HepG2 (cell line): ENCODE results near the gene TNKS1BP1. TPM values are rescaled to one million over a fixed set of nuclear protein-coding genes. Genes with fewer than 3 reads are reported as not detected.
A peak's percentile ranks its signal among the peaks of the same experiment; 100 is the strongest.

Experiments
- ASH2L ChIP-seq: fragments of 300-600, 200-600 bp; sonication (generic); IDR thresholded peaks from 2 replicates; pipeline ENCODE4 v1.7.0; 2017; ENCODE audit warnings: low read depth, mild to moderate bottlenecking, moderate library complexity, mixed read lengths, low read length; ENCODE audit not compliant: insufficient read length
- EED ChIP-seq: sonication (generic); formaldehyde crosslinking; IDR thresholded peaks from 2 replicates; pipeline ENCODE4 v1.5.0; 2020; ENCODE audit warnings: mild to moderate bottlenecking, missing genetic modification reagents
- FOSL2 ChIP-seq: sonication (generic); formaldehyde crosslinking; IDR thresholded peaks from 2 replicates; pipeline ENCODE4 v1.4.0; 2020; ENCODE audit warnings: missing genetic modification reagents
- RAD51 ChIP-seq: fragments of 450-650 bp; IDR thresholded peaks from 2 replicates; pipeline ENCODE4 v1.6.1; 2016; ENCODE audit warnings: borderline replicate concordance
- RARA ChIP-seq: IDR thresholded peaks from 2 replicates; pipeline ENCODE4 v1.6.1; 2016; ENCODE audit warnings: missing genetic modification reagents, missing compliant biosample characterization
- RBFOX2 ChIP-seq: fragments of 200-400 bp; formaldehyde crosslinking; IDR thresholded peaks from 2 replicates; pipeline ENCODE4 v1.6.1; 2017; ENCODE audit warnings: low read depth, mild to moderate bottlenecking, low read length
- TAF1 ChIP-seq: sonication (generic); formaldehyde crosslinking; IDR thresholded peaks from 2 replicates; pipeline ENCODE4 v1.4.0; 2020; ENCODE audit warnings: missing genetic modification reagents
- TEAD3 ChIP-seq: optimal IDR thresholded peaks from 2 replicates; pipeline ENCODE3; 2016; ENCODE audit warnings: borderline replicate concordance
- ZFAT ChIP-seq: sonication (generic); formaldehyde crosslinking; conservative IDR thresholded peaks from 2 replicates; pipeline ENCODE4 v1.8.1; 2023; ENCODE audit warnings: missing genetic modification reagents, inconsistent platforms
- ZFP36L2 ChIP-seq: sonication (generic); formaldehyde crosslinking; IDR thresholded peaks from 2 replicates; pipeline ENCODE4 v1.4.0; 2020; ENCODE audit warnings: missing genetic modification reagents
- ZNF124 ChIP-seq: sonication (generic); formaldehyde crosslinking; IDR thresholded peaks from 2 replicates; pipeline ENCODE4 v1.4.0; 2020; ENCODE audit warnings: missing genetic modification reagents
- ZNF143 ChIP-seq: sonication (generic); formaldehyde crosslinking; IDR thresholded peaks from 2 replicates; pipeline ENCODE4 v1.4.0; 2020; ENCODE audit warnings: missing genetic modification reagents
- ZNF343 ChIP-seq: sonication (generic); formaldehyde crosslinking; IDR thresholded peaks from 2 replicates; pipeline ENCODE4 v1.4.0; 2020; ENCODE audit warnings: mild to moderate bottlenecking, missing genetic modification reagents
- ZNF570 ChIP-seq: sonication (generic); formaldehyde crosslinking; IDR thresholded peaks from 2 replicates; pipeline ENCODE4 v1.4.0; 2020; ENCODE audit warnings: mild to moderate bottlenecking, missing genetic modification reagents, borderline replicate concordance
- polyA plus RNA-seq, 8 experiments: library from polyadenylated mRNA; depleted of rRNA in 3 of 8; stranded (reverse) in 7 of 8; unstranded in 1 of 8; fragments of >200 nt; fragmentation: Illumina TruSeq in 4 of 8; extraction: Trizol in 4 of 8; gene quantifications; 2 replicates each; pipeline versions ENCODE4 v1.2.1 to v1.2.3, GENCODE V29; 2011 to 2016; ENCODE audit warnings: low read depth in 4 of 8, missing spikeins in 1 of 8, mixed read lengths in 1 of 8; ENCODE audit not compliant: insufficient read depth in 1 of 8
- total RNA-seq, 5 experiments: library from RNA; depleted of rRNA; stranded (reverse); fragments of >200 nt; fragmentation: Illumina TruSeq; extraction: Trizol; gene quantifications; 2 replicates each; pipeline ENCODE4 v1.2.3, GENCODE V29; 2016; ENCODE audit warnings: low read depth in 1 of 5
- TF ChIP-seq, protein P1 (sequence below), 2 experiments: sonication (generic) in 1 of 2; formaldehyde crosslinking in 1 of 2; IDR thresholded peaks; 2 replicates each; pipeline versions ENCODE4 v1.6.1 to v1.9.0; 2014 to 2022; ENCODE audit warnings: antibody characterized with exemption in 1 of 2, borderline replicate concordance in 1 of 2, inconsistent platforms in 1 of 2, low read depth in 1 of 2, missing genetic modification reagents in 1 of 2
- TF ChIP-seq, protein P2 (sequence below): sonication (generic); formaldehyde crosslinking; IDR thresholded peaks from 2 replicates; pipeline ENCODE4 v1.5.1; 2020; ENCODE audit warnings: missing genetic modification reagents, mild to moderate bottlenecking, borderline replicate concordance
- TF ChIP-seq, protein P3 (sequence below): sonication (generic); formaldehyde crosslinking; IDR thresholded peaks from 2 replicates; pipeline ENCODE4 v1.4.0; 2020; ENCODE audit warnings: missing genetic modification reagents

Gene TNKS1BP1
- total and polyA plus RNA-seq, 2 of the 13 experiments (the other 11 are each of a cell fraction or from before 2014, with no cell fraction given) = 13.7 to 15.0 TPM

DNA sequence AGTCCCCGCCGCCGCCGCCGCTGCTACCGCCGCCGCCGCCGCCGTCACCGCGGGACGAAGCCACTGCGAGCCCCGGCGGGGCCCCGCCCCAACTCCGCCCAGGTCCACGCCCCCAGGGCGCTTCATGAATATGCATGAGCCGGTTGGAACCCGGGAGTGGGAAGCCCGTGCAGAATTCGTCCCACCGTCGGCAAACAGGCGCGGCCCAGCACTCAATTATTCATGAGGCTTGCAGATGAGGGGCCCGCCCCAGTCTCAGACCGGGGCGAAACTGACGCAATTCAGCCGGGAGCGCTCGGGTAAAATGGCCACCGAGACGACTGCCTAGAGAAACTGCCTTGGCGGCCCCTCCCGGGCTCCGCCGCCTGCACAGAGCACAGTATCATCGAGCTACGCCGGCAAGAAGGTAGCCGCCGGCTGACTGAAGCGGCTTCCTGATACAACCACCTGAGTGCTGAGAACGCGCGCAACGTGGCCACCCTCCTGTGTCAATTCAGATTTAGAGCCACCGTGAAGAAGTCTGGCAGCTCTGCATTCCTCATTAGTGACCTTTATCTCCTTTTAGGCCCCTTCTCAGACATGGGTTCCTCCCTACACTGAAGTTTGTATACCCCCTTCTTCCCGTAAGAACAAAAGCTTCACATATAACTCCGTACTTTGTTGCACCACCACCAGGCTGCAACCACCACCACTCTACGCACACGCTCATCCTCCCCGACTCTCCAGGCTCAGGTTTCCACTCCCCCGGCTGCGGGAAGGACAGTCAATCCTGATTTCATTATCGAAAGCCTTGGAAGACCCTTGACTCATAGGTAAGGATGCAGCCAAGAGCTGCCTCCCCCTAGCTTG, at the start of gene TNKS1BP1 (continued):
- TF ChIP-seq, protein P1, sequence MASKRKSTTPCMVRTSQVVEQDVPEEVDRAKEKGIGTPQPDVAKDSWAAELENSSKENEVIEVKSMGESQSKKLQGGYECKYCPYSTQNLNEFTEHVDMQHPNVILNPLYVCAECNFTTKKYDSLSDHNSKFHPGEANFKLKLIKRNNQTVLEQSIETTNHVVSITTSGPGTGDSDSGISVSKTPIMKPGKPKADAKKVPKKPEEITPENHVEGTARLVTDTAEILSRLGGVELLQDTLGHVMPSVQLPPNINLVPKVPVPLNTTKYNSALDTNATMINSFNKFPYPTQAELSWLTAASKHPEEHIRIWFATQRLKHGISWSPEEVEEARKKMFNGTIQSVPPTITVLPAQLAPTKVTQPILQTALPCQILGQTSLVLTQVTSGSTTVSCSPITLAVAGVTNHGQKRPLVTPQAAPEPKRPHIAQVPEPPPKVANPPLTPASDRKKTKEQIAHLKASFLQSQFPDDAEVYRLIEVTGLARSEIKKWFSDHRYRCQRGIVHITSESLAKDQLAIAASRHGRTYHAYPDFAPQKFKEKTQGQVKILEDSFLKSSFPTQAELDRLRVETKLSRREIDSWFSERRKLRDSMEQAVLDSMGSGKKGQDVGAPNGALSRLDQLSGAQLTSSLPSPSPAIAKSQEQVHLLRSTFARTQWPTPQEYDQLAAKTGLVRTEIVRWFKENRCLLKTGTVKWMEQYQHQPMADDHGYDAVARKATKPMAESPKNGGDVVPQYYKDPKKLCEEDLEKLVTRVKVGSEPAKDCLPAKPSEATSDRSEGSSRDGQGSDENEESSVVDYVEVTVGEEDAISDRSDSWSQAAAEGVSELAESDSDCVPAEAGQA (IDR thresholded peaks at IDR 0.05; ENCODE audit: low read depth) = no peak
- TF ChIP-seq, protein P1 (CRISPR knock-in tag; IDR thresholded peaks at IDR 0.05; ENCODE audit: borderline replicate concordance) = no peak
- TF ChIP-seq RARA (CRISPR knock-in tag) (no peak), ZNF143 (CRISPR knock-in tag) (no peak), ZNF124 (CRISPR knock-in tag) (no peak), ZFP36L2 (no peak), FOSL2 (CRISPR knock-in tag) (no peak), ZNF570 (CRISPR knock-in tag) (no peak), ZNF343 (CRISPR knock-in tag) (no peak), RBFOX2 (peak; percentile 85), RAD51 (no peak), ZFAT (CRISPR knock-in tag) (no peak), TAF1 (peak; percentile 69), ASH2L (peak; percentile 15), EED (CRISPR knock-in tag) (no peak), TEAD3 (CRISPR knock-in tag) (peak; percentile 7)
- TF ChIP-seq, protein P2, sequence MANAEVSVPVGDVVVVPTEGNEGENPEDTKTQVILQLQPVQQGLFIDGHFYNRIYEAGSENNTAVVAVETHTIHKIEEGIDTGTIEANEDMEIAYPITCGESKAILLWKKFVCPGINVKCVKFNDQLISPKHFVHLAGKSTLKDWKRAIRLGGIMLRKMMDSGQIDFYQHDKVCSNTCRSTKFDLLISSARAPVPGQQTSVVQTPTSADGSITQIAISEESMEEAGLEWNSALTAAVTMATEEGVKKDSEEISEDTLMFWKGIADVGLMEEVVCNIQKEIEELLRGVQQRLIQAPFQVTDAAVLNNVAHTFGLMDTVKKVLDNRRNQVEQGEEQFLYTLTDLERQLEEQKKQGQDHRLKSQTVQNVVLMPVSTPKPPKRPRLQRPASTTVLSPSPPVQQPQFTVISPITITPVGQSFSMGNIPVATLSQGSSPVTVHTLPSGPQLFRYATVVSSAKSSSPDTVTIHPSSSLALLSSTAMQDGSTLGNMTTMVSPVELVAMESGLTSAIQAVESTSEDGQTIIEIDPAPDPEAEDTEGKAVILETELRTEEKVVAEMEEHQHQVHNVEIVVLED (CRISPR knock-in tag) = 0 out of 2 replicates have a peak, but pooled peaks have one; percentile 40
- TF ChIP-seq, protein P3, sequence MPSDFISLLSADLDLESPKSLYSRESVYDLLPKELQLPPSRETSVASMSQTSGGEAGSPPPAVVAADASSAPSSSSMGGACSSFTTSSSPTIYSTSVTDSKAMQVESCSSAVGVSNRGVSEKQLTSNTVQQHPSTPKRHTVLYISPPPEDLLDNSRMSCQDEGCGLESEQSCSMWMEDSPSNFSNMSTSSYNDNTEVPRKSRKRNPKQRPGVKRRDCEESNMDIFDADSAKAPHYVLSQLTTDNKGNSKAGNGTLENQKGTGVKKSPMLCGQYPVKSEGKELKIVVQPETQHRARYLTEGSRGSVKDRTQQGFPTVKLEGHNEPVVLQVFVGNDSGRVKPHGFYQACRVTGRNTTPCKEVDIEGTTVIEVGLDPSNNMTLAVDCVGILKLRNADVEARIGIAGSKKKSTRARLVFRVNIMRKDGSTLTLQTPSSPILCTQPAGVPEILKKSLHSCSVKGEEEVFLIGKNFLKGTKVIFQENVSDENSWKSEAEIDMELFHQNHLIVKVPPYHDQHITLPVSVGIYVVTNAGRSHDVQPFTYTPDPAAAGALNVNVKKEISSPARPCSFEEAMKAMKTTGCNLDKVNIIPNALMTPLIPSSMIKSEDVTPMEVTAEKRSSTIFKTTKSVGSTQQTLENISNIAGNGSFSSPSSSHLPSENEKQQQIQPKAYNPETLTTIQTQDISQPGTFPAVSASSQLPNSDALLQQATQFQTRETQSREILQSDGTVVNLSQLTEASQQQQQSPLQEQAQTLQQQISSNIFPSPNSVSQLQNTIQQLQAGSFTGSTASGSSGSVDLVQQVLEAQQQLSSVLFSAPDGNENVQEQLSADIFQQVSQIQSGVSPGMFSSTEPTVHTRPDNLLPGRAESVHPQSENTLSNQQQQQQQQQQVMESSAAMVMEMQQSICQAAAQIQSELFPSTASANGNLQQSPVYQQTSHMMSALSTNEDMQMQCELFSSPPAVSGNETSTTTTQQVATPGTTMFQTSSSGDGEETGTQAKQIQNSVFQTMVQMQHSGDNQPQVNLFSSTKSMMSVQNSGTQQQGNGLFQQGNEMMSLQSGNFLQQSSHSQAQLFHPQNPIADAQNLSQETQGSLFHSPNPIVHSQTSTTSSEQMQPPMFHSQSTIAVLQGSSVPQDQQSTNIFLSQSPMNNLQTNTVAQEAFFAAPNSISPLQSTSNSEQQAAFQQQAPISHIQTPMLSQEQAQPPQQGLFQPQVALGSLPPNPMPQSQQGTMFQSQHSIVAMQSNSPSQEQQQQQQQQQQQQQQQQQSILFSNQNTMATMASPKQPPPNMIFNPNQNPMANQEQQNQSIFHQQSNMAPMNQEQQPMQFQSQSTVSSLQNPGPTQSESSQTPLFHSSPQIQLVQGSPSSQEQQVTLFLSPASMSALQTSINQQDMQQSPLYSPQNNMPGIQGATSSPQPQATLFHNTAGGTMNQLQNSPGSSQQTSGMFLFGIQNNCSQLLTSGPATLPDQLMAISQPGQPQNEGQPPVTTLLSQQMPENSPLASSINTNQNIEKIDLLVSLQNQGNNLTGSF (CRISPR knock-in tag) = no peak
